ENCODE results near the gene SDCCAG8.

GRCh38 chr1:243473227-243474135, 217.6 kb downstream of the SDCCAG8 start:
- TF ChIP-seq ZNF704 (tag by site-specific recombination; IDR thresholded peaks at IDR 0.05) (no peak), CTCF (tag by site-specific recombination; IDR thresholded peaks at IDR 0.05) (no peak), OSR2 (tag by site-specific recombination; IDR thresholded peaks at IDR 0.05) (no peak), ZBTB8A (tag by site-specific recombination; IDR thresholded peaks at IDR 0.05) (no peak), REST (tag by site-specific recombination; IDR thresholded peaks at IDR 0.05) (no peak), ZNF776 (tag by site-specific recombination; IDR thresholded peaks at IDR 0.05; ENCODE audit: borderline replicate concordance) (no peak), ZNF398 (tag by site-specific recombination; IDR thresholded peaks at IDR 0.05) (no peak), YY1 (tag by site-specific recombination; IDR thresholded peaks at IDR 0.05) (no peak), ZNF362 (tag by site-specific recombination; IDR thresholded peaks at IDR 0.05) (no peak), ZNF311 (tag by site-specific recombination; IDR thresholded peaks at IDR 0.05; ENCODE audit: borderline replicate concordance) (no peak), ZBTB1 (tag by site-specific recombination; IDR thresholded peaks at IDR 0.05) (no peak)

All from HEK293 (cell line).